HepG2 (cell line): ENCODE measurements around the gene JMJD7. TPM values are rescaled to one million over a fixed set of nuclear protein-coding genes. Genes with fewer than 3 reads are reported as not detected.

Experiments used
- E2F2 ChIP-seq: sonication (generic); formaldehyde crosslinking; IDR thresholded peaks from 2 replicates; pipeline ENCODE4 v1.4.0; 2020; ENCODE audit warnings: missing genetic modification reagents, borderline replicate concordance
- FOXJ3 ChIP-seq: sonication (generic); formaldehyde crosslinking; IDR thresholded peaks from 2 replicates; pipeline ENCODE4 v1.4.0; 2020; ENCODE audit warnings: missing genetic modification reagents, mild to moderate bottlenecking, borderline replicate concordance
- IRF9 ChIP-seq: sonication (generic); formaldehyde crosslinking; IDR thresholded peaks from 2 replicates; pipeline ENCODE4 v1.8.0; 2022; ENCODE audit warnings: missing genetic modification reagents, mild to moderate bottlenecking, borderline replicate concordance
- KAT2B ChIP-seq: fragments of 150-350 bp; IDR thresholded peaks from 2 replicates; pipeline ENCODE4 v1.6.1; 2014; ENCODE audit warnings: low read depth, low read length, borderline replicate concordance
- MATR3 ChIP-seq: sonication (generic); formaldehyde crosslinking; IDR thresholded peaks from 2 replicates; pipeline ENCODE4 v1.4.0; 2020; ENCODE audit warnings: missing genetic modification reagents
- MTERF4 ChIP-seq: sonication (generic); formaldehyde crosslinking; IDR thresholded peaks from 2 replicates; pipeline ENCODE4 v1.8.0; 2023; ENCODE audit warnings: mild to moderate bottlenecking, missing genetic modification reagents
- NFIB ChIP-seq: sonication (generic); formaldehyde crosslinking; IDR thresholded peaks from 2 replicates; pipeline ENCODE4 v1.9.0; 2021; ENCODE audit warnings: missing genetic modification reagents, mild to moderate bottlenecking, borderline replicate concordance
- SNAPC4 ChIP-seq: sonication (generic); formaldehyde crosslinking; IDR thresholded peaks from 2 replicates; pipeline ENCODE4 v1.4.0; 2020; ENCODE audit warnings: mild to moderate bottlenecking, missing genetic modification reagents
- SP2 ChIP-seq: sonication (generic); formaldehyde crosslinking; IDR thresholded peaks from 2 replicates; pipeline ENCODE4 v1.5.1; 2020; ENCODE audit warnings: mild to moderate bottlenecking, missing genetic modification reagents
- TCF7L2 ChIP-seq: IDR thresholded peaks from 2 replicates; pipeline ENCODE4 v1.6.1; 2011; ENCODE audit warnings: mild to moderate bottlenecking, low read depth, low read length, moderate library complexity
- ZHX1 ChIP-seq: sonication (generic); formaldehyde crosslinking; IDR thresholded peaks from 2 replicates; pipeline ENCODE4 v1.8.1; 2022; ENCODE audit warnings: low read depth, mild to moderate bottlenecking, missing genetic modification reagents
- ZMYM3 ChIP-seq: sonication (generic); formaldehyde crosslinking; IDR thresholded peaks from 2 replicates; pipeline ENCODE4 v1.5.1; 2020; ENCODE audit warnings: mild to moderate bottlenecking, missing genetic modification reagents
- ZNF446 ChIP-seq: sonication (generic); formaldehyde crosslinking; IDR thresholded peaks from 2 replicates; pipeline ENCODE4 v1.5.0; 2020; ENCODE audit warnings: mild to moderate bottlenecking, missing genetic modification reagents
- ZNF564 ChIP-seq: sonication (generic); formaldehyde crosslinking; IDR thresholded peaks from 2 replicates; pipeline ENCODE4 v1.8.1; 2023; ENCODE audit warnings: mild to moderate bottlenecking, missing genetic modification reagents
- ZNF7 ChIP-seq: IDR thresholded peaks from 2 replicates; pipeline ENCODE4 v1.6.1; 2016; ENCODE audit warnings: missing biosample characterization, missing genetic modification reagents
- ZSCAN25 ChIP-seq: sonication (generic); formaldehyde crosslinking; IDR thresholded peaks from 2 replicates; pipeline ENCODE4 v1.8.0; 2022; ENCODE audit warnings: mild to moderate bottlenecking, missing genetic modification reagents
- polyA plus RNA-seq, 8 experiments: library from polyadenylated mRNA; depleted of rRNA in 3 of 8; stranded (reverse) in 7 of 8; unstranded in 1 of 8; fragments of >200 nt; fragmentation: Illumina TruSeq in 4 of 8; extraction: Trizol in 4 of 8; gene quantifications; 2 replicates each; pipeline versions ENCODE4 v1.2.1 to v1.2.3, GENCODE V29; 2011 to 2016; ENCODE audit warnings: low read depth in 4 of 8, missing spikeins in 1 of 8, mixed read lengths in 1 of 8; ENCODE audit not compliant: insufficient read depth in 1 of 8
- total RNA-seq, 5 experiments: library from RNA; depleted of rRNA; stranded (reverse); fragments of >200 nt; fragmentation: Illumina TruSeq; extraction: Trizol; gene quantifications; 2 replicates each; pipeline ENCODE4 v1.2.3, GENCODE V29; 2016; ENCODE audit warnings: low read depth in 1 of 5

The JMJD7 gene
- total and polyA plus RNA-seq, 2 of the 13 experiments (the other 11 are each of a cell fraction or from before 2014, with no cell fraction given), result 6.4 to 7.1 TPM

- TF ChIP-seq ZMYM3 (CRISPR knock-in tag) (no peak), ZNF564 (CRISPR knock-in tag) (no peak), MTERF4 (CRISPR knock-in tag) (peak; percentile 52; the same call in 1 of the 2 replicates), ZSCAN25 (CRISPR knock-in tag) (0 out of 2 replicates have a peak, but pooled peaks have one; percentile 30), SP2 (CRISPR knock-in tag) (no peak), NFIB (no peak), E2F2 (CRISPR knock-in tag) (no peak), KAT2B (no peak), IRF9 (CRISPR knock-in tag) (peak; percentile 71; the same call in 1 of the 2 replicates), FOXJ3 (CRISPR knock-in tag) (no peak), MATR3 (CRISPR knock-in tag) (no peak), ZNF7 (CRISPR knock-in tag) (no peak), ZNF446 (no peak), TCF7L2 (no peak), SNAPC4 (CRISPR knock-in tag) (no peak), ZHX1 (CRISPR knock-in tag) (no peak)
Measured at GRCh38 chr15:41827880-41828806, at the start of gene JMJD7 (continued).
